ENCODE measurements around the gene GPR142.

- no peak for TF ChIP-seq GATA2 (IDR thresholded peaks at IDR 0.05; ENCODE audit: low read depth, low read length)
- TF ChIP-seq GATA3 (IDR thresholded peaks at IDR 0.05; ENCODE audit: low read depth, low read length): no peak
Observed at GRCh38 chr17:74353446-74354060, 13.8 kb upstream of the GPR142 start.
